ENCODE results near the gene TSC22D3. TPM values are rescaled to one million over a fixed set of nuclear protein-coding genes. Genes with fewer than 3 reads are reported as not detected.

Gene TSC22D3
- total RNA-seq, 1 donor, result 1,104 TPM

- no peaks in the 10 kb centered on the region for H3K27me3 ChIP-seq (ENCODE audit: insufficient read depth, low read length)
- no peaks in the 10 kb centered on the region for H3K9me3 ChIP-seq (ENCODE audit: low read depth, low read length)
- H3K4me3 ChIP-seq (ENCODE audit: low read length), result no peak overlapping the region
- H3K4me1 ChIP-seq (ENCODE audit: insufficient read depth, low read length), result peaks cover 5% of the 10 kb centered on the region
Observed at GRCh38 chrX:107729558-107730297, 45.9 kb downstream of the TSC22D3 start.

- no peaks in the 10 kb centered on the region for H3K27me3 ChIP-seq (ENCODE audit: insufficient read depth, low read length)
Observed at GRCh38 chrX:107728371-107729099, 47.1 kb downstream of the TSC22D3 start.

GRCh38 chrX:107726816-107727534 is 48.6 kb downstream of the TSC22D3 start:
- H3K9me3 ChIP-seq (ENCODE audit: low read depth, low read length), result no peaks in the 10 kb centered on the region
- peaks cover 3% of the 10 kb centered on the region for H3K4me1 ChIP-seq (ENCODE audit: insufficient read depth, low read length)
- no peaks in the 10 kb centered on the region for H3K27me3 ChIP-seq (ENCODE audit: insufficient read depth, low read length)
- H3K4me3 ChIP-seq (ENCODE audit: low read length), result no peak overlapping the region

More at GRCh38 chrX:107728371-107729099, 47.1 kb downstream of the TSC22D3 start:
- Histone ChIP-seq H3K4me3 (ENCODE audit: low read length) (no peak overlapping the region), H3K9me3 (ENCODE audit: low read depth, low read length) (no peaks in the 10 kb centered on the region), H3K4me1 (ENCODE audit: insufficient read depth, low read length) (peaks cover 5% of the 10 kb centered on the region)

GRCh38 chrX:107725761-107726555 is 49.6 kb downstream of the TSC22D3 start:
- Histone ChIP-seq H3K9me3 (ENCODE audit: low read depth, low read length) (no peaks in the 10 kb centered on the region), H3K27me3 (ENCODE audit: insufficient read depth, low read length) (no peaks in the 10 kb centered on the region), H3K4me1 (ENCODE audit: insufficient read depth, low read length) (peaks cover 13% of the 10 kb centered on the region), H3K4me3 (ENCODE audit: low read length) (no peak overlapping the region)

- Histone ChIP-seq H3K27me3 (ENCODE audit: insufficient read depth, low read length) (no peaks in the 10 kb centered on the region), H3K4me1 (ENCODE audit: insufficient read depth, low read length) (peaks cover 15% of the 10 kb centered on the region), H3K4me3 (ENCODE audit: low read length) (no peak overlapping the region), H3K9me3 (ENCODE audit: low read depth, low read length) (no peaks in the 10 kb centered on the region)
Observed at GRCh38 chrX:107724653-107725052, 50.9 kb downstream of the TSC22D3 start.

GRCh38 chrX:107723511-107723910 is 52.1 kb downstream of the TSC22D3 start:
- H3K4me3 ChIP-seq (ENCODE audit: low read length), result no peak overlapping the region
- H3K27me3 ChIP-seq (ENCODE audit: insufficient read depth, low read length), result no peaks in the 10 kb centered on the region
- H3K9me3 ChIP-seq (ENCODE audit: low read depth, low read length), result no peaks in the 10 kb centered on the region
- H3K4me1 ChIP-seq (ENCODE audit: insufficient read depth, low read length), result peaks cover 15% of the 10 kb centered on the region

GRCh38 chrX:107721966-107722707 is 53.5 kb downstream of the TSC22D3 start:
- no peak overlapping the region for H3K4me3 ChIP-seq (ENCODE audit: low read length)
- H3K4me1 ChIP-seq (ENCODE audit: insufficient read depth, low read length), result peaks cover 29% of the 10 kb centered on the region
- no peaks in the 10 kb centered on the region for H3K9me3 ChIP-seq (ENCODE audit: low read depth, low read length)
- H3K27me3 ChIP-seq (ENCODE audit: insufficient read depth, low read length), result no peaks in the 10 kb centered on the region

GRCh38 chrX:107721318-107721717 is 54.3 kb downstream of the TSC22D3 start:
- H3K27me3 ChIP-seq (ENCODE audit: insufficient read depth, low read length), result no peaks in the 10 kb centered on the region
- H3K4me1 ChIP-seq (ENCODE audit: insufficient read depth, low read length), result peaks cover 31% of the 10 kb centered on the region
- no peaks in the 10 kb centered on the region for H3K9me3 ChIP-seq (ENCODE audit: low read depth, low read length)
- no peak overlapping the region for H3K4me3 ChIP-seq (ENCODE audit: low read length)

- no peak overlapping the region for H3K4me3 ChIP-seq (ENCODE audit: low read length)
- H3K9me3 ChIP-seq (ENCODE audit: low read depth, low read length), result no peaks in the 10 kb centered on the region
- peaks cover 54% of the 10 kb centered on the region for H3K4me1 ChIP-seq (ENCODE audit: insufficient read depth, low read length)
- H3K27me3 ChIP-seq (ENCODE audit: insufficient read depth, low read length), result no peaks in the 10 kb centered on the region
Observed at GRCh38 chrX:107718156-107718621, 57.4 kb downstream of the TSC22D3 start.

GRCh38 chrX:107716816-107717700 is 58.5 kb downstream of the TSC22D3 start:
- H3K4me3 ChIP-seq (ENCODE audit: low read length), result peak overlapping the region; percentile 93
- H3K9me3 ChIP-seq (ENCODE audit: low read depth, low read length), result no peaks in the 10 kb centered on the region
- peaks cover 63% of the 10 kb centered on the region for H3K4me1 ChIP-seq (ENCODE audit: insufficient read depth, low read length)
- no peaks in the 10 kb centered on the region for H3K27me3 ChIP-seq (ENCODE audit: insufficient read depth, low read length)

GRCh38 chrX:107716118-107716684 is 59.4 kb downstream of the TSC22D3 start:
- Histone ChIP-seq H3K4me1 (ENCODE audit: insufficient read depth, low read length) (peaks cover 63% of the 10 kb centered on the region), H3K9me3 (ENCODE audit: low read depth, low read length) (no peaks in the 10 kb centered on the region), H3K4me3 (ENCODE audit: low read length) (peak overlapping the region; percentile 93), H3K27me3 (ENCODE audit: insufficient read depth, low read length) (no peaks in the 10 kb centered on the region)

- no peaks in the 10 kb centered on the region for H3K27me3 ChIP-seq (ENCODE audit: insufficient read depth, low read length)
- H3K4me3 ChIP-seq (ENCODE audit: low read length), result peak overlapping the region; percentile 93
- peaks cover 63% of the 10 kb centered on the region for H3K4me1 ChIP-seq (ENCODE audit: insufficient read depth, low read length)
- no peaks in the 10 kb centered on the region for H3K9me3 ChIP-seq (ENCODE audit: low read depth, low read length)
Observed at GRCh38 chrX:107715331-107716117, 60.1 kb downstream of the TSC22D3 start.

Measured in mononuclear cell (primary cell).